HG03135 (cell line): ENCODE data around the gene EPGN.

Source experiments
- ATAC-seq: cut with Tn5 transposase; IDR thresholded peaks from one replicate; pipeline ENCODE4 v1.9.1; 2021; ENCODE audit warnings: mild to moderate bottlenecking, moderate library complexity; ENCODE audit not compliant: unreplicated experiment

The EPGN gene

DNA sequence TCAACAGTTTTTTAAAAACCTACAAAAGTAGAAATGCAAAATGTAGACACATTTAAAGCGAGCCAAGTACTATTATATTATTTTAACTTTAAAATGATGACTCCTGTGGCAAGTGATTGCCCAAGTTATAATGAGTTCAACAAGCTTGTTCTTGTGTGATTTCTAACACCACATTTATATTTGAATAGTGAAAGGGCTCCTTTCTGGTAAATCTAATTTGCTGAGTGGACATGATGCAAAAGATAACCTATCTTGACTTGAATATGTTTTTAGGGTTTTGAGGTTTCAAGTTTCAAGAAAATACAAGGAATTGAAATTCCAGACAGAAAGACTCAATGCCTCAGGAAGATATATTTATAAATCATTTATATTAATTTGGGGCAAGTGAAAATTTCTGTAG is 1.1 kb upstream of the EPGN start:
- no peak for ATAC-seq

DNA sequence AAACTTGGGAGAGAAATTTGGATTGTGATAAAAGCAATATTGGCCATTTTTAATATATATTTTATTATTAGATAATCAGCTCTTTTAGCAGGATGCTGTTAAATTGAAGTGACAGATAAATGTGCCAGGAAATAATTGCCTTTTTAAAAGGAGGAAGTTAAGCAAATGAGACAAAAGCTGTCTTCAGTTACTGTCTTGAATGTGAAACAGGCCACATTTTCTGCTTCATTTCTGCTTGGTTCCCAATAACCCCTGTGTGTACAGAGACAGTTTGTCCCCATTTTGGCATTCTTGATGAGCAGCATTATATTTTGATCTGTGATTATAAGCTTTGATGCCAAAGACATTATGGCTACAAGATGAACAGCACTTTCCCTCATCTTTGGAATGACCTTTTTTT is 953 bp downstream of the EPGN start:
- ATAC-seq, result no peak

DNA sequence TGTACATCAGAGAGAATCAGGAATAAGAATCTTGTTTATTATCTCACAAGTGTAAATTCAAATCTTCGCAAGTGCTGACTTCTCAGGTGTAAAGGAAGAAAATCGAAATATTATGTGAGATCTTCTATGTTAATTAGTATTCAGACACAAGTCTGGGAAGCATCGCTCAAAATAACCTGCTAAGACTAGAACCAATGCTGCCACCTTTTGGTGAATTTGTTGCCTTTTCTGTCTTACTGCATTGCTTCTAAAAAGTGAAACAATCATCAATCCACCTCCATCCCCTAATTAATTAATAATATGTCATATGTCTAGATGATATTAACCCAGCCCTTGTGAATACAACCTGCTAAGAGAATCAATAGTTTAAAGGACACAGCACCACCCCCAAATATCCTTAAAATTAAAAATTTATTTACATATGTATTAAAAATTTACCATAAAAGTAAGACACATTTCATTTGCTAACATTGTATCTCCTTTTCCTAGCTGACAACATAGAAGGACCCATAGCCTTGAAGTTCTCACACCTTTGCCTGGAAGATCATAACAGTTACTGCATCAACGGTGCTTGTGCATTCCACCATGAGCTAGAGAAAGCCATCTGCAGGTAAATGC is 3.5 kb downstream of the EPGN start:
- ATAC-seq, result no peak

DNA sequence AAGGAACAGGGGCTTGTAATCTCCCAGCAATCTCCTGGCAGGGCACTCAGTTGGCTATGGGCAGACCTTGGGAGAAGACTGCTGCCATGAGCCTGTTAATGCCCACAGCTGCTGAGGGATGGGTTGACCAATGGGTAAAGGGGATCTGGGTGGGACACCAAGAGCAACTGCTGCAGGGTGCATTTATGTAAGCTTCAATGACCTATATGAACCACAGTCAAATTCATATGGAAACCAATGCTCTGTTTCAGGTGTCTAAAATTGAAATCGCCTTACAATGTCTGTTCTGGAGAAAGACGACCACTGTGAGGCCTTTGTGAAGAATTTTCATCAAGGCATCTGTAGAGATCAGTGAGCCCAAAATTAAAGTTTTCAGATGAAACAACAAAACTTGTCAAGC is 6.1 kb downstream of the EPGN start:
- no peak for ATAC-seq

DNA sequence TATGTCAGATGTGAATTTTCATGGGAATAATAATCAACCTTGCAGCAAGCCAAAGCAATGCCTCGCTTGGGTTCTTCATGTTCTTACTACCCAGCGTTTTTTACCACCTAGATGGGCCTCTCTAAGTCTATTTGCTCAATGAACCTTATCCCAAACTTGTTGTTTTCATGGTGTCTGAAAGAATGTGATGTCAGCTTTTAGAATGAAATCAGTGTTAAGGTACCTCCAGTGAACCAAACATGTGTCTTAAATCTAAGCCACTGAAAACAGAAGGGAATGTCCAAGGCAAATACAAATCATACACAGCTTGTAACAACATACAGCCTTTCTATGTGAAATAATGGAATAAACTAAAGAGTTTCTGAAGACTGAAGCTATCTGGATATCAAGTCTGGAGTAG is 6.7 kb downstream of the EPGN start:
- ATAC-seq, result no peak

DNA sequence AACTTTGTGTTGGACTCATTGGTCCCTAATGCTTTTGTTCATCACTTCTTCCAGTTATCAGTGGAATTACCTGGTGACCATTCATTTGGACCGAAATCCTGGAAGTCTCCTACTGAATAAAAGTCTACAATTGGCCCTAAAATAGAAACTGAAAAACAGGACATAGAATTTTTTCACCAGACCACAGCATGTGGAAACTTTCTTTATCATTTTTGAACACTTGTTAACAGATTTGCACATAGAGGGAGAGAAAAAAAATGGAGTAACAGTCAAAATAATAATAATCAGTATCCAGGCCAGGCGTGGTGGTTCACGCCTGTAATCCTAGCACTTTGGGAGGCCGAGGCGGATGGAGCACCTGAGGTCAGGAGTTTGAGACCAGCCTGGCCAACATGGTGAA is 7.1 kb downstream of the EPGN start:
- ATAC-seq, result no peak

DNA sequence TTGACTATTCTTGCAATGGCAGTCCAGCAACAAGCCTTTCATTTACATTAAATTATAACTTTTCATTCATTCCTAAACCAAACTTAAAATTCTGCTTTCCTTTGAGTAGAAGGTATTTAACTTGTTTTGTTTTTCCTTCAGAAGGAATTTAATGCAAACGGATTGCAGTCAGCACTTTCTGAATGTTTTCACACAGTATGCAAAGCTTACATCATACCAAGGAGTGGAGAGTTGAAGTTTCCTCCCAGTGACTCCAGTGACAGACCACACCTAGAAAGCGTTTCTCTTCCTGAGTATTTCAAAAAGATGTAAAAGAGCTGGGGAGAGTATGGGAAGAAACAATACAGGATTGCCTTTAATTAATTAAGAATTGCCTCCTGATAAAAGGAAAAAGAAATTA is 8.1 kb downstream of the EPGN start:
- ATAC-seq, result no peak

DNA sequence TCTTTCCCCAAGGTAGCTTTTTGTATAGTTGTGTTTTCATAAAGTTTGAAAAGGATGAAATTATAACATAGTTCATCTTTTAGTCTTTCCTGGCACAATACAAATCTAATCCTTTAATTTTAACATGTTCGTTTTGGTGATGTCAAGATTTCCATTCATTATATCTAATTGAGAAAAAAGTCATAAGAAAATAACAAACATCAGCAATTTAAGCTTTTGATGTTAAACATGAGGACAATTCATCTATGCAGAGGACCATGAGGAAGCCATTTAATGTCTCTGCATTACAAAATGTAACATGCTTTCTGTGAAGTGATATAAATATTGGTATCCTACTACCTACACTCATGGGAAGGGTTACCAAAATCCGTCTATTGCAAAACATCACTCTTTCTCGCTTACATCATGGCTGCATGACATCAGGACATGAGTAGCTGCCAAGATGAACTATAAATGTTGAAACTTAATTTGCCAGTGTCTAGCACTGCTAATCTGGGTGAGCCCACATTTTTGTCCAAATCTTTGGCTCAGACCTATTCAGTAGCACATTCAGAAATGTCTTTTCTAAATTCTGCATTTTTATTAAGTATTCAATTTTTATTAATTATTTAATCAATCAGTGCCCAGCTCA is 9.5 kb downstream of the EPGN start:
- ATAC-seq, result no peak

DNA sequence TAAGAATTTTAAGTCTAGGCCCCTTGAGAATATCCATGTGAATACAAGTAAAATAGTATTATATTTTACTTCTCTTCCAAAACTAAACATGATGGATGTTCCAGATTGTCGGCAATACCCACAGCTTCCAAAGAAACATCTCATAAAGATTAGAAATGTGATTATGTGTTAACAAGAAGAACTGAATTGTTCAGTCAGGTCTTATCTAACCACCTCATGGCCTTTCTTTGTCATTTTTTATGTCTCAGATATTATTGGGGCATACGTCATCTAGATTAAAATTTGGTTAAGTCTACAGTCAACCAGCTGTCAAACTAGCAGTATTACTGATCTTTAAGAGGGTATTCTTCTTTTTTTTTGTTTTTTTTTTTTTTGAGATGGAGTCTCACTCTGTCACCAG is 10.0 kb downstream of the EPGN start:
- ATAC-seq, result no peak

DNA sequence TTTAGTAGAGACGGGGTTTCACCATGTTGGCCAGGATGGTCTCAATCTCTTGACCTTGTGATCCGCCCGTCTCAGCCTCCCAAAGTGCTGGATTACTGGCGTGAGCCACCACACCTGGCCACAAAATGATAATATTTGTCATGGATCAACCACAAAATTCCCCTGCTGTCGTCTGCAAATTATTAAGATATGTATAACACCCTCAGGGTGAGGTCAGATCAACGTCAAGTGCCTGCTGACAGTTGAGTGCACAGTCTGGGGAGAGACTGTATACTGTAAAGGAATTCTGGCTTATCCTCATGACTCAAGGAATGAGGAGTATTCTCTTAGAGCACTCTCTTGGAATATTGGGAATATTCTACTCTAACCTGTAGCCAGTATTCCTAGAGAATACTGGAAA is 11.2 kb downstream of the EPGN start:
- no peak for ATAC-seq

DNA sequence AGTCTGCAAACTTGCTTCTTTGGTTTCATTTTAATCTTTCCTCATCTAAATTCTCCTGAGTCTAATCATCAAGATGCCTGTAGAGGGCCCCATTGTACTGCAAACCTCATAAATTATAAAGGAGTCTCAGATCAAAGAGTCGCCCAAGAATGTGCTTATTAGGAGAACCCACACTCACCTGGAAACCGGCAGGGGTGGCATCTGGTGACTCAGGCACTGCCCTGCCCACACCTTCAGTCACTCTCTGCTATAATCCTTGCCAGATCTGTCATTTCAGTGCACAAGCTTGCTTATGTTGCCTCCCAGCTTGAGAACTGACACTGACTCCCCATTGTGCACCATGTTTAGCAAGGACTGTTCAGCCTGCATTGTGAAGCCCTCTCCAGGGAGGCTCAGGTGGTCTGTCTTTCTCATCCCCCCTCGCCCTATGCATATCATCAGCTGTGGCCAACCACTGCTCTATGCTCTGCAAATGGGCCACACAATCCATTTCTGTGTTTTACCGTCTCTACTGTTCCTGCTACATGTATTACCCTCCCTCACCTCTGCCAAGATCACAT is 12.4 kb downstream of the EPGN start:
- peak; percentile 73 for ATAC-seq

DNA sequence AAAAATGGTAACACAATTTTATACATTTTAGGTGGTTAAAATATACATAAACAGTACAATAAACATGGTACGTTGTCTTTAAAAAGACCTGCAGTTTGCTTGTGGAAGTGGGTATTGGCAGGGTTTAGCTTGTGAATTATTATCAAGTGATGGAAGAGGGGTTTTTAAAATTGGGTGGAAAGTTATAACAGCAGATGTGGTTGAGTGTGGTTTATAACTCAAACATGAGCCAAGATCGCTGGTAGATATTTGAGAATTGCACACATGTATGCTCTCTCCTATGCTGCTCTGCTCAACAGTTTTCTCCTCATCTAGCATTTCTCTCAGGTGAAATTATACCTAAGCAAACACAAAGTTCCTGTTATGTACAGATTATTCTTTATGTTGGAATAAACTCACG is 14.0 kb downstream of the EPGN start:
- no peak for ATAC-seq

DNA sequence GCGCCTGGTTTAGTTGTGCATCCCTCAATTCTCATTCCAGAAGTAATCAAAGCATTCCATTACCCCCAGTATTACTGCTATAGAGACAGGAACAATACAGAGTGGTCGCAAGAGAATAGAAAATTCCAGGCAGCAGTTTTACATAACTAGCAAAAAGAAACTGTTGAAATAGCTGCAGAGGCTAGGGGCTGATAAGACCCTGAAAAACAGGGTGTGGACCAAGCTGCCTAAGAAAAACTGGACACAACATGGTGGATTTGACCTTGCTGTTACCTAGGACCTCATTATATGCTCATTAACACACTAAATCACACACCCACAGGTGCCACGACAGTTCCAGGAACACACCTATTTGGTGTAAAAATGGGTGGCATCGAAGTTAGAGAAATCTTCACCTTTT is 15.4 kb downstream of the EPGN start:
- ATAC-seq, result no peak

DNA sequence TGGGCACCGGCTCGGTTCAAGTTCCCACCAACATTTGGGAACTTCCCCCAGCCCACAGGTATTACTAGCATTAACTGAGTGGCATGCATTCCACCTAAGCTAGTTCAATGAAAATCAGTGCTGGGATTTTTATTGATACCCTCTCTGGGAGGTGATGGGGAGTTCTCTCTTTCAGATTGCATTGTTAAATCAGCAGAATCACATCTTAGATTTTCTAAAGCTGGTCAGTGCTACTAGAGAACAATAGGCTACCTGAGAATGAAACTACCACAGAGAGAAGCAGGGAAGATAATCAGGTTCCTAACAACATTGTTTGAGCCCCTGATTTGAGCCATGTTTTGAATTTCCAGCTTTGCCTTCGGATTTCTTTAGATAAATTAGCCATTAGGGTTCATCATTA is 16.0 kb downstream of the EPGN start:
- ATAC-seq, result no peak

DNA sequence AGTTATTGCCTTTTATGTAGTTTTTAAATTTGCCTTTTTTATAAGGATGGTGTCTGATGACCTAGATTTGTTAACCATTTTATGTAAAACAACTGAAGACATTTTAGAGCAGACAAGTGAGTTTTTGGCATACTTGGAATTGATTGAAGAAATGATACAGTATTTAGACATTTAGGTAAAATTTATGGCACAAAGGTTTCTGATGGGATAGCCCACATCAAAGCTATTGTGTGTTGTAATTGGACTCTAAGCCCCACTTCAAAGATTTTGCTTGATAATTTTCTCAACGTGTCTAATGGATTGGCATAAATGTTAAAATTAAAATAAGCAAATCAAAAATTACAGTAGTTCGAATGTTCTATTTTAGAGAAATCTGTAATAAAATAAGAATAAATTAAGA is 17.6 kb downstream of the EPGN start:
- no peak for ATAC-seq

DNA sequence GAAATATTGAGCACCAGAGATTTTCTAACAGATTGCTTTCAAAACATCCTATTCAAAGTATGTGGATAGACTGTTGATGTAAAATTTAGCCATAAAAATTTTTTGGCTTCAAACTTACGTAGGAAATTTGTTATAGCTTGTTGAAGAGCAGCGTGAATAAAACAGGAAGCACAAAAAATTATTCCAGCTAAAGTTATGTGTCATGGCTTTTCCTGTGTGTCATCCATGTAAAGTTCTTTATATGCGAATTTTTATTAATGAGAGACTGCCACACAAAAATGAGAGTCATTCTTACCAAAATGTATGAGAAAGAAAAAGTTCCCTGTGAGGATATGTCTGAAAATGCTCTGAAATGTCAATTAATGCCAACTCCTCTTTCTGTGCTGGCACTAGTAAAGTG is 19.5 kb downstream of the EPGN start:
- ATAC-seq, result no peak

DNA sequence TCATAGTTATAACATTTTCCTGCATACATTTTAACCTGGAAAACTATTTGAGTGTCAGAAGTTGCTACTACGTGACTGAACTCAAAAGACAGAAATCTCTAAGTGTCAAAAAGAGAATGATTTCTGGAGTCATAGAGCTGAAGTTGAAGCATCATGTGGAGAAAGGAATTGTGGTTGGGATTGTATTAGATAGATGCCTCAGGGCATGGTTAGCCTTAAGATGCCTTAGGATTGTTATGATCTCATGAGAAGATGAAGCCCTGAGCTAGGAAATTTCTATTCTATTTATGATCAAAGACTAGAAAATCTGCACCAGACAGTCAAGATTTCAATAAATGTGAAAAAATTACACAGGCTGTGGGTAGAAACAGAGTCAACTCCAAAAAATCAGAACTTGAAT is 20.2 kb downstream of the EPGN start:
- no peak for ATAC-seq

DNA sequence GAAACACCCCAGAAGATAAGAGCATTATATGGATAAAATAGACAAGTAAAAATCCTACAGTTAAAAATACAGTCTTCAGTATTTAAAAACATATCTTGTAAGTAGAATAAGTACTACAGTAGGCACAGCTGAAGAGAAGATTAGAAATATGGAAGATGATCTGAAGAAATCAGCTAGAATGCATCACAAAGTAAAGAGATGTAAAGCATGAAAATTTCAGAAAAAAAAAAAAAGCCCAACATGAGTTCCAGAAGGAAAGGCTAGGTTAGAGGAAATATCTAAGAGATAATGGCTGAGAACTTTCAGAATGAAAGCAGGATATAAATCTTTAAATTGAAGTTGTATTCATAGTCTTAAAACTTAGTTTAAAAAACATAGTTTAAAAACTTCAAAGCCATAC is 21.0 kb downstream of the EPGN start:
- no peak for ATAC-seq

DNA sequence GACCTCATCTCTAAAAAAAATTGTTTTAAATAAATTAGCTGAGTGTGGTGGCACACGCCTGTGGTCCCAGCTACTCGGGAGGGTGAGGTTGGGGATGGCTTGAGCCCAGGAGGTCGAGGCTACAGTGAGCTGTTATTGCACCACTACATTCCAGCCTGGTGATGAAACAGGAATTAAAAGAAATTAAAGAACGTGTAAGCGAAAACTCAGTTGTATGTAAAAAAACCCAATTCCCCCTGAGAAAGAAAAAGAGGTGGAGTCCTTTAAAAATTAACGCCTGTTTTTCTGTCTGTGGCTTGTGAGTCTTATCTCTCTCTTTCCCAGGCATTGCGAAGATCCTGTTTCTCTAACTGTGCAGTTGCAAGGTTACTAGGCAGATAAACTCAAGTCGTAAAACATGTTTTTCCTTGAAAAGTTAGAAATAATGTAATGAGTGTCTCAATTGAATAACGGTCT is 22.1 kb downstream of the EPGN start:
- no peak for ATAC-seq

DNA sequence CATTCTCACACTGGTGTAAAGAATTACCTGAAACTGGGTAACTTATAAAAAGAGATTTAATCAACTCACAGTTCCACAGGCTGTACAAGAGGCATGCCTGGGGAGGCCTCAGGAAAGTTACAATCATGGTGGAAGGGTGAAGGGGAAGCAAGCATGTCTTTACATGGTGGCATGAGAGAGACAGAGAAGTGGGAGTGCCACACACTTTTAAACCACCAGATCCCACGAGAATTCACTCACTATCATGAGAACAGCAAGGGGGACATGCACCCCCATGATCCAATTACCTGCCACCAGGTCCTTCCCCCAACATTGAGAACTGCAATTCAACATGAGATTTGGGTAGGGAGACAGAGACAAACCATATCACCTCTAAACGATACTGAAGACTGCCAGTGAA is 23.0 kb downstream of the EPGN start:
- no peak for ATAC-seq

DNA sequence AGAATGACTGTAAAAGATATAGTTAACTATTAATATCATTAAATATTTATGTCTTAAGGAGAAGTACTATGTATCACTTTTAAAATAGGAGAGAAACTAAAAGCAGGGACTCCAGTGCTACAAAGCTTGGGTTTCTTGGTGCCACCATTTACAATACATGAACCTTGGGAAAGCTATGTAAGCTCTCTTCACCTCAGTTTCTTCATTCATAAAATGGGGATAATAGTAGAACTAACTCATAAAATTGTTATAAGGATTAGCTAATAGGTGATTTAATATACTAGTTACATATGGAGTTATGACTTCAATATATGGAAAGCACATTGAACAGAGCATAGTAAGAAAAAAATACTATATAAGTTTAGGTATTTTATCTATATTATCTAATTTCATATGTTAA is 23.7 kb downstream of the EPGN start:
- ATAC-seq, result no peak

DNA sequence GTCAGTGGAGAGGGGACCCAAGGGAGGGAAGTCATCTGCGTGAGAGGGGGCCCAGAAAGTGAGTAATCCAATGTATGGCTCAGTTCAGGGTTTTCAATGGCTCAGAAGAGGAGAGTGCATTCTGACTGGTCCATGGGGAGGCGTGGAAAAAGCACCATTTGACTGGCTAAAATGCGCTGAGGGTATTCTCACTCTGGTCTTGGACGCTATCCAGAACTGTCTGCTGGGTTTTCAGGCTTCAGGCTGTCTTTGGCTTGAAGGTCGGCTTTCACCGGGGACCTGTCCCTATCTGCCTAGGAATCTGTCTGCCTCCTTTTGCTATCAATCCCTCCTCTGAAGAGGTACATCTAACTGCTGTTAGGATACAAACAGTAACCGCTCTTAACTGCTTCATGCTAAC is 26.4 kb downstream of the EPGN start:
- no peak for ATAC-seq
